ENCODE measurements around the gene LCLAT1.

DNA sequence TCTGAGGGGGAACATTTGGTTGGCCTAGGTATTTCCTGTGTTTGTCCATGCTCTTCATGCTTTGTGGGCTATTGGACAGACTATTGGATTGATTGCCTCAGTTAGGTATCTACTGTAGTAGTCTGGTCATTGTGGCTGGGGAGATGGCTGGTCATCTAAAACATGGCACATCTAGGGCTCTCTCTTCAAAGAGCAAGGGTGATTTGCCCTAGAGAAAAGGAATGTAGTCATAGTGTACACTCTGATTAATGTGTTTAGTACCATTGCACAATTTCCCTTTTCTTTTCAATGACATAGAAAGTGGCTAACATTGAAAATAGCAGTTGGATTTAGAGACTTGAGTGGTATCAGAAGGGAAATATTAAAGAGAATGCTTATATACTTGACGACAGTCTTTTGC is 114.3 kb downstream of the LCLAT1 start:
- TF ChIP-seq CTCF (optimal IDR thresholded peaks at IDR 0.05 in 1 of 3, IDR thresholded peaks at IDR 0.05 in 1 of 3, conservative IDR thresholded peaks at IDR 0.05 in 1 of 3; ENCODE audit: extremely low read depth in 1 of 3, insufficient read depth in 2 of 3, low read length in 3 of 3) (no peak), EZH2 (IDR thresholded peaks at IDR 0.05; ENCODE audit: low read length) (no peak)
